Gastrocnemius medialis (tissue), 4 donors: ENCODE data around the gene CTAG2.

ENCODE experiments used
- CTCF ChIP-seq, 5 experiments: fragments of 450-650 bp in 3 of 5; fragments of 200-600 bp in 2 of 5; sonication (generic) in 2 of 5; IDR thresholded peaks in 4 of 5; conservative IDR thresholded peaks in 1 of 5; 1 replicate in 4 of 5; 2 replicates in 1 of 5; pipeline ENCODE4 v1.5.1; 2016 to 2019; ENCODE audit warnings: antibody characterized with exemption in 5 of 5, mild to moderate bottlenecking in 3 of 5, moderate library complexity in 3 of 5
- POLR2A ChIP-seq, 2 donors: fragments of 450-650 bp; IDR thresholded peaks; one replicate each; pipeline ENCODE4 v1.6.1; 2017; ENCODE audit warnings: antibody characterized with exemption in 2 of 2, mild to moderate bottlenecking in 2 of 2, moderate library complexity in 2 of 2

GRCh38 chrX:154602766-154603437, 50.5 kb downstream of the CTAG2 start:
- TF ChIP-seq CTCF (IDR thresholded peaks at IDR 0.05 in 4 of 5, conservative IDR thresholded peaks at IDR 0.05 in 1 of 5) (no peak), POLR2A (IDR thresholded peaks at IDR 0.05) (no peak)
